Stimulated activated CD4-positive, alpha-beta T cell treated with anti-CD3 and anti-CD28 coated beads, Interleukin-2, amount 100 ng/mL, for 24 hours (primary cell): ENCODE data around the gene ODF2.
"Not testable (repeated sequence)": the region's sequence is repeated elsewhere in the genome, so short reads cannot be mapped to it uniquely, and the experiment has no call there.

Experiments used
- DNase-seq, 2 donors: peaks; one replicate each; pipeline ENCODE4 v3.0.0-alpha.2; 2020

ODF2 gene

DNA sequence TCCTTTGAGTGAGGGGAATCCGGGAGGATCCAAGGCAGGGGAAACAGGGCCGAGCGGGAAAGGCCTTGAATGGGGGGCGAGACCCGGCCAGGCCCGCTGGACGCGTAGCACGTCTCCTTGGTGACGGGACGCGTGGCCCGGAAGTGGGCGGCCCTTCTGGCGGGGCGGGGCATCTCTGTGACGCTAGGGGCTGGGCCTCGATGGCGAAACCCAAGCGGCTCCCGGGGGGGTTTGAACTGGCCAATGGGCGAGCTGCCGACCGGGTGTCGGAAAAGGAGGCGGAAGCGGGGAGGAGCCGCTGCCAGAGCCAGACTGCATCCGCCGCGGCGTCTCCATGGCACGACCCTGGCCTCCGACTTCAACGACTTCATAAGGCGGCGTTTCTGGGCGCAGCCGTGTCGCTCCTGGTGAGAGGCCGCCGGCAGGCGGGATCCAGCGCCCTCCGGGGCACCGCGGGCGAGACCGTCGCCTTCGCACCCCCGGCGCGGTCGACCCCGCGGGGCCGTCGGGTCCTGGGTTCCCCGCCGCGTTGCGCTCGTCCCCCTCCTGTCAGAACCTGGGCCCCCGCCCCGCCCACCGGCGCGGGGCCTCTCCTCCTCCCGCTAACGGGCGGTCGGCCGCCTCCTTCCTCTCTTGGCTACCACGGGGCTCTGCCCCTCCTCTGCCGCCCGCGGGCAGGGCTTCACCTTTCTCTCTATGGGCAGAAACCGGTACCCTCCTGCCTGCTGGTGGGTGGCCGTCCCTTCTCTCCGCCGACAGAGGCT is at the start of gene ODF2:
TSS of gene ODF2 (plus strand) at position 158 of the 764 bp plus-strand sequence. CDS start at position 244, 86 bp downstream.
- peak; percentile 99 for DNase-seq

DNA sequence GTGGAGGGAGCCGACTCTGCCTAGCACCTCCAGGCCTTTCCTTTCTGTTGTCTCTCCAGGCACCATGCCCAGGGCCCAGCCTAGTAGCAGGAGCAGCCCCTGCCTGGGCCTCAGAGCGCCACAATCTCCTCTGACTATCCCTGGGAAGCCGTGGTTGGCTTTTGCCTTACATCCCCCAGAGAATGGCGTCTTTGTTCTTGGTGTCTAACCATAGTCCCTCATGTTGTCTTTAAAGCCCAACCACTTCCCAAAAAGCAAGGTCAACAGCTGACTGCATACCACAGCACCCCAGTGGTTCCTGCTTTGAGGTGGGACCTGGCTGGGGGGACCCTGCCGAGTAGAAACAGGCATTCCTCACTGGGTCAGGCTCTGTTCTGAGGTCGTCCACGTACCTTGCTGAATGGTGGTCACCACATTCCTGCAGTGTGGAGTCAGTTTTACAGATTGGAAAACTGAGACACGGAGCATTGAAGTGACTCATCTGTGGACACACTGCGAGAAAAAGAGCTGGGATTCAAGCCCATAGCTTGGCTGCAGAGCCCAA is 48.9 kb upstream of the ODF2 start:
- DNase-seq = no peak

DNA sequence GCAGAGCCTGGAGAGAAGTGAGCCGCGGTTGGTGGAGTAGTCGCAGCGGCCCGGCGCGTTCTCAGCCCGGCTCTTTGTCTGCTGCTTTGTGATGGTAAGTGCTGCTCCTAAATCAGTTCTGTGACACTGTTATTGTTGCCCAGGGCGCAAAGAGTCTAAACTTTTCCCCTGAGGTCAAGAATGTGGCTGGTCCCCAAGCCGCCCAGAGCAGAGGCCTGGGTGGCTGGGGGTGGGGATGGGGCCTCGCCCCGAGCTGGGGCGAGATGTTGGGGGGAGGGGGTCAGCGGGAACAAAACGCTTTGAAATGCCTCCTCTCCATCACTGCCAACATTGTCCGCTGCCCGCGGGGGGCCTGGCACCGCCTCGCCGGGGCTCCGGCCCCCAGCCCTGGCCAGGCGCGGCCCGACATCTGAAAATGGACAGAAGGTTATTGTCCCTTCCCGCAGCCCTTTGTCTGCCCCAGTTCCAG is 46.8 kb upstream of the ODF2 start:
- DNase-seq = no peak

DNA sequence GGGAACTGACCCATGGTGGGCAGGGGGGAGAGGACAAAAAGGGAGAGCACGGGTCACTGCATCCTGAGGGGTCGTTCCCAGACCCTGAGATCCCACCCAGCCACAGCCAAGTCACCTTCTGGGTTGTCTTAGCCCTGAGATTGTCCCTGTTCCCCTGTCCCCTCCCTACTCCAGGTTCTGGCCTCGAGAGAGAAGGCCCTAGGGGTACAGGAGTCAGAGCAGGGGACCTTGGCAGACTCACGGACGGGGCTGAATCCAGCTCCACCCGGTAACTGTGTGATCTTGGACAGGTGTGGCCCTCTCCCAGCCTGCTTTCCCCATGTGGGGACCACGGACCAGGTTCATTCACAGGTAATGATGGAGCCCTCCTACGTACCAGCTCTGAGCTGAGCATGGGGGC is 46.4 kb upstream of the ODF2 start:
- no peak for DNase-seq

DNA sequence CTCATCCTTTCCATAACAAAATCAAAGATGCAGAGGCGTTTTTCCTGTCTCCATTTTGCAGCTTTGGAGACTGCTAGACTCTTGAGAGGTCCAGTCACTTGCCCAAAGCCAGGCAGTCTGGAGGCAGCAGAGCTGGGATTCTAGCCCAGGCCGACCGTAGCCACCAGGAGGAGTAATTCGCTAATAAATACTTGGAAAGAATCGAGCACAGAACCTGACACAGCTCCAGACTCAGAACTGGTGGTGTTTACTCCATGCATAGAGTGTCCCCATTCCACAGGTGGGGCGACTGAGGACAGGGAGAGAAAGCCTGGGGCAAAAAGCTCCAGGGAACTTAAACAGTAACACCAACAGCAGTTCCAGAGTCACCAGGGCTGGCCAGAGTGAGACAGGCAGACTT is 45.8 kb upstream of the ODF2 start:
- no peak for DNase-seq

DNA sequence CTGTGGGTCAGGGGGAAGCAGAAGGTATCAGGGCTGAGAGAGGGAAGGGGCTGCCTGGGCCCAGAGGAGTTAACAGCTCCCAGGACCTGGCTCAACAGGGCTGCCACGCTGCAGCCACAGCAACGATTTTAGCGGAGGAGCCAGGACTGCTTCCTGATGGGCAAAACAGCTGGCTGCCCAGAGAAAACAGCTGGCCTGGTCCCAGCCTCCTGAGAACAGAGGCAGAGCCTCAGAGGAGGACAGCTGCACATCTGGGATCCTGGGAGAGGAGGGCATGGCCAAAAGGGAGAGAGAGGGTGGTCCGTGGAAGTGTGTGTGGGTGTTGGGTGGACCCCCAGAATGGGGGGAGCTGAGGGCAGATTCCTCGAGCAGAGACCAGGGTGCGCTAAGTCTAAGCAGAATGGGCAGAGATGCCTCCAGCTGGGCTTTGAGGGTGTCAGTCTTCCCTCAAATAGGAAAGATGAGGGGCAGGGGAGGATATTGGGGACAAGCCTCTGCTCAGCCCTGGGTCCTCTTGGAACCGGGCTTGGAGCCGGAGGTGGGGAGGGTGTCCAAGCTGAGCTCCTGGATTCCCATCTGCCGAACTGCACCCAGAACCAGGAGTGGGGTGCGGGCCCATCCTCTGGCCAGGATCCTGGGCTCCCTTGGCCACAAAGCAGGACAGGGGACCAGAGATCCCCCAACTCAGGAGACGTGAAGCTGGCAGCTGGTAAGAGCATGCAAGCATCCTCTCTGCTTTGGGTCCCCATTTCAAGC is 44.3 kb upstream of the ODF2 start:
- no peak for DNase-seq

DNA sequence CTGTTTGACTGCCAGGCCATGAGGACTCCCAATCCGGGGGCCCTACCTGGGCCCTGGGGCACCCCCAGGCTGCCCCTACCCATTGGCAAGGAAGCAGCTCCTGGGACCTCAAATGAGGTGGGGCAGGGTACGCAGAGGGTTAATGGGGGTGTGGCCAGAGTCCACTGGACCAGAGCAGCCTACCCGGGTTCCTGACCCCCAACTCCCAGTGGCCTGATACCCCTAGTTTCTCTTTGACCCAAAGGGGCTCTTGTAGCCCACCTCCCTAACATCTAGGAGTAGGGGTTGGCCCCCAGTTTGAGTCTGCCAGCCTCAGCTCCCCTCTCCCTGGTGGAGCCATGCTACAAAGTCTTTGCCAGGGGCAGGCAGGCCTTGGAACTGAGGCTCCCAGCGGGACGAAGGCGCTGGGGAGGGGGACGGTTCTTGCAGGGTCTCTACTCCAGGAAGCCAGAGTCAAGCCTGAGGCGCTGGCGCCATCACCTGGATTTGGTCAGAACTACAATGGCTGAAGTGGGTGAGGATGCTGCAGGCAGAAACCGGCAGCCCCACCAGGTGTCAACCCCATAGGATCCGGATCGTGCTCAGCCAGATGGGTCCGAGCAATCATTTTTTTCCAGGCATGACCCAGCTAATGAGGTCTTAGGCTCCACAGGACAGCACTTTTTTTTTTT is 43.6 kb upstream of the ODF2 start:
- DNase-seq = peak; percentile 56 to 67

DNA sequence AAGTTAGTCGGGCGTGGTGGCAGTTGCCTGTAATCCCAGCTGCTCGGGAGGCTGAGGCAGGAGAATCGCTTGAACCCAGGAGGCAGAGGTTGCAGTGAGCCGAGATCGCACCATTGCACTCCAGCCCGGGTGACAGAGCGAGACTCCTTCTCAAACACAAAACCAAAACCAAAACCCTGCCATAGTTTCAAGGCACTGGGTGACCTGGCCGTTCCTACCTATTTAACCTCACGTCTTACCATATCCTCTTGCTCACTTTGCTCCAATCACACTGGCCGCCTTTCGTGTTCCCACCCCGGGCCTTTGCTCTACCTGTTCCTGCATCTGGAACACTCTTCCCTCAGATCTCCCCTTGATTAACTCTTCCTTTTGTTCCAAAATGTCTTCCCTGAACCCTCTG is 42.1 kb upstream of the ODF2 start:
- DNase-seq = not testable (repeated sequence)

DNA sequence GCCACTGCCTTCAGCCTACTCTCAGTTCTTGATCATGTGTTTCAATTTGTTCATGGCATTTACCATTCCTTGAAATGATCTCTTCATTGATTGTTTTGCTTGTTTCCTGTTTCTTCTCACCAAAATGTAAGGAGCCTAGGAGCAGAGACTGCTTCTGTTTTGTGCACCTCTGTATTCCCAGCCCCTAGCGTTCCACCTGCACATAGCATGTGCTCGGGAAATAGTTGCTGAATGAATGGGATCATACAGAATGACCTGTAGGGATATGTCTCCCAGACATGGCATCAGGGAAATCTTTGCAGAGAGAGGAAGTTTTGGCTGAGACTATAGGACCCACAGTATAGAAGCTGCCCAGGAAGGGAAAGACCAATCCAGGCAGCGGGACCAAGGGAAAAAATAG is 41.3 kb upstream of the ODF2 start:
- DNase-seq = no peak

DNA sequence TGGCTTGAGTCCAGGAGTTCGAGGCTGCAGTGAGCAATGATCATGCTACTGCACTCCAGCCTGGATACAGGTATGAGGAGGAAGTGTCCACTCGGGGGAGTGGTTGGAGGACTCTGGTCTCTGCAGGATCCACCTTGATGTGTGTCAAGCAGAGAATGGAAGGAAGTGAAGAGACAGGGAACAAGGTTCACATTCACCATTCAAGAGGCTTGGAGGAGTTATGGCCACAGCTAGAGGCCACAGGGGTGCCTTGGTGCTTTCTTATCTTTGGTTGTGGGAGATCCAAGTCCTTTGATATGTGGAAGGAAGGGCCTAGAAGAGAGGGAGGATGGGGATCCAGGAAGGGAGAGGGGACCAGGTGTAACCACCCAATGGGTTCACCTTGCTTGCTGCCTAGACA is 40.5 kb upstream of the ODF2 start:
- DNase-seq = no peak

DNA sequence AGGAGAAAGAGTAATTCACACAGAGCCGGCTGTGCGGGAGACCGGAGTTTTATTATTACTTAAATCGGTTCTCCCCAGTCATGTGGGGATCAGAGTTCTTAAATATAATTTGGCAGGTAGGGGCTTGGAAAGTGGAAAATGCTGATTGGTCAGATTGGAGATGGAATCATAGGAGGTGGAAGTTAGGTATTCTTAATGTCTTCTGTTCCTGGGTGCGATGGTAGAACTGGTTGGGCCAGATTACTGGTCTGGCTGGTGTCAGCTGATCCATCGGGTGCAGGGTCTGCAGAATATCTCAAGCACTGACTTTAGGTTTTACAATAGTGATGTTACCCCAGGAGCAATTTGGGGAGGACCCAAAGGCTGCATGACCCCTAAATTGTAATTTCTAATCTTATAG is 39.8 kb upstream of the ODF2 start:
- DNase-seq = no peak

DNA sequence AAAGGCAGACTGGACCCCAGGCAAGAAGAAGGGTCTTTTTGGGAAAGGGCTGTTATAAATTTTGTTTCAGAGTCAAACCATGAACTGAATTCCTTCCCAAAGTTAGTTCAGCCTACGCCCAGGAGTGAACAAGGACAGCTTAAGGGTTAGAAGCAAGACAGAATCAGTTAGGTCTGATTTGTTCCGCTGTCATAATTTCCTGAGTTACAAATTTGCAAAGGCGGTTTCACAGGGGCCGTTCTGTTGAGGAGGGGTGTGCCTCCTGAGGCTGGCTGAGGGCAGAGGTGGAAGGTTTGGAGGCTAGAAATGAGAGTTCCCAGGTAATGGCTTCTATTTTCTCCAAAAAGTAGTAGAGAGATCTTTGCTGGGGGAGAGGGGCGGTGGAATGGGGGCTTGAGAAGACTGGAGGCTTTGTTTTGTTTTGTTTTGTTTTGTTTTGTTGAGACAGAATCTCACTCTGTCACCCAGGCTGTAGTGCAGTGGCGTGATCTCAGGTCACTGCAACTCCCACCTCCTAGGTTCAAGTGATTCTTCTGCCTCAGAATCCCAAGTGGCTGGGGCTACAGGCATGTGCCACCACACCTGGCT is 39.3 kb upstream of the ODF2 start:
- no peak for DNase-seq

DNA sequence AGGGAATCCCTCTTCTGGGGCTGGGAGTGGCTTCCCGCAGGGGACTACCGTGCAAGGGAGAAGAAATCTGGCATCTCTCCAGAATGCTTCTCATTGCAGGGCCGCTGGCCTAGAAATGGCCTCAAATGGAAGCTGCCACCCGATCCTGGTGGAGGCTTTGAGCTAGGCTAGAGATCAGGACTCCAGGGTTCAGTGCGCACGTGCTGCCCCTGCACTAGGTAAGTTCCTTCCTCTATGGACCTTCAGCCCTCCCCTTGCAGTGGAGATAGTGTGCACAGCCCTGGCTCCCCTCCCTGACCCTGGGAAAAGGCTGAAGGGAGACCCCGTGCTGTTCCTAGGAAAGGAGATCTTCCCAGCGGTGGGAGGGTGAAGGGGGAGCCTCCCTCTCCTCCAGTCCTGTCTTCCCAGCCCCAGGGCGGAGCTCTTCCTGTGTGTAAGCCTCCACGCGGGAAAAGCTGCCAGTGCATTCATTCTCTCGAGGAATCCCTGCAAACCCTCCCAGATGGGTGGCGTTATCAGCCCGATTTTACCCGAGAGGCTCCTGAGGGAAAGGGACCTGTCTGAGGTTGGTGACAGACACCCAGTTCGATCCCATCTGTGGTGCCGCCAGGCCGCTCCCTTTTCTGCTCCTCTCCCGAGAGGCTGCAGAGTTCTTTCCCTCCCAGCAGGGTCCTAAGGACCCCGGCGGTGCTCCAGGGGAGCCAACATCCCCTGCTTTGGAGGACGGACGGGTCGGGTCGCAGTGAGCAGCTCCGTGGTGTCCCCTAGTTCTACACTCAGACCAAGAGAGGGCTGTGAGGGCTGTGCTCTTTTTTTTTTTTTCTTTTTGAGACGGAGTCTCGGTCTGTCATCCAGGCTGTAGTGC is 36.5 kb upstream of the ODF2 start:
- DNase-seq = no peak

DNA sequence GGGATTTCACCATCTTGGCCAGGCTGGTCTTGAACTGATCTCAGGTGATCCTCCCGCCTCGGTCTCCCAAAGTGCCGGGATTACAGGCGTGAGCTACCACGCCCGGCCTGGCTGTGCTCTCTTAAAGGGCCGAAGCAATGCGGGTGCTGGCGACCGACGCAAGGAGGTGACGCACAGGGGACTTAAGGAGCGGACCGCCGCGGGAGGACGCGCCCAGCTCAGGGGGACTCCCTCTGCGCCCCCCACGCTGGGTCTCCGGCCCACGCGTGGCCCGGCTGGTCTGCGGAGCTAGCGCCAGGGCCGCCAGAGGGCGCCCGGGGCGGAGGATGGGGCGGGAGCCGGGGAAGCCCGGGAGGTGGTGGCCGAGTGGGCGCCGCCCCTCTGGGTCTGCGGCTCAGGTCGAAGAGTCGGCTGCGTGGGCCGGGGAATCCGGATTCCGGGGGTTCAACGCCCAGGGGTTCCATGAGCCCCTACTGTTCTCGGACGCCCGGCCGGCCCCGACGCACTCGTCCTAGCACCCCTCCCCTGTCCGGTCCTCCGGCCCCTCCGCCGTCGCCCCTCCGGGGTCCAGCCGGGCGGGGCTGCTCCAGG is 35.7 kb upstream of the ODF2 start:
- peak; percentile 68 to 80 for DNase-seq

DNA sequence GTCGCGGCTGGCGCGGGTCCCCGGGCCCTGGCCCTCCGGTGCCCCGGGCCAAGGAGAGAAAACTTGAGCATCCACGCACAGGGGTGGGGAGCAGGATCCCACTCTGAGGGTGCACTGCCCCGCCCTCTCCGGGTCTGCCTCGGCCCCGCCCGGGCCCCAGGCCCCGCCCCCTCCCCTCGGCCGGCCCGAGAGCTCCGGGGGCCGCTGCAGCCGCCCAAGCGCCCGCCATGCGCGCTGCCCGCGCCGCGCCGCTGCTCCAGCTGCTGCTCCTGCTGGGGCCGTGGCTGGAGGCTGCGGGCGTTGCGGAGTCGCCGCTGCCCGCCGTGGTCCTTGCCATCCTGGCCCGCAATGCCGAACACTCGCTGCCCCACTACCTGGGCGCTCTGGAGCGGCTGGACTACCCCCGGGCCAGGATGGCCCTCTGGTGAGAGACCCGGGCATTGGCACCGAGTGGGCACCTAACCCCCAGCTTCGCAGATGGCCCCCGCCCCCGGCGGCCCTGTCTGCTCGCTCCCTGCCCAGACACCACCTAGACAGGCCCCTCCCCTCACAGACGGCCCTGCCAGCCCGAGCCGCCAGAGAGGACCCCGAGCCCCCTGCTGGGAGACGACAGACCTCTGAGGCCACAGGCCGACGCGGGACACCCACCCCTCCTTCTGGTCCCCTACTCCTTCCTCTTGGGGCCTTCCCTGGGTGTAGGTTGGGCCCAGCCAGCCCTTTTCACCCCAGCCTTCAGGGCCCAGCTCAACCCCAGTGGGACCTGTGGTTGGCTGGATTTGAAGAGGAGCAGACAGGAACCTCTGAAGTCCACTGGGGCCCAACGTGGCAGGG is 34.9 kb upstream of the ODF2 start, which contains the start of gene CERCAM:
TSS of gene CERCAM (plus strand) at position 207 of the 831 bp plus-strand sequence. CDS start at position 228, 21 bp downstream.
- peak; percentile 38 to 62 for DNase-seq

DNA sequence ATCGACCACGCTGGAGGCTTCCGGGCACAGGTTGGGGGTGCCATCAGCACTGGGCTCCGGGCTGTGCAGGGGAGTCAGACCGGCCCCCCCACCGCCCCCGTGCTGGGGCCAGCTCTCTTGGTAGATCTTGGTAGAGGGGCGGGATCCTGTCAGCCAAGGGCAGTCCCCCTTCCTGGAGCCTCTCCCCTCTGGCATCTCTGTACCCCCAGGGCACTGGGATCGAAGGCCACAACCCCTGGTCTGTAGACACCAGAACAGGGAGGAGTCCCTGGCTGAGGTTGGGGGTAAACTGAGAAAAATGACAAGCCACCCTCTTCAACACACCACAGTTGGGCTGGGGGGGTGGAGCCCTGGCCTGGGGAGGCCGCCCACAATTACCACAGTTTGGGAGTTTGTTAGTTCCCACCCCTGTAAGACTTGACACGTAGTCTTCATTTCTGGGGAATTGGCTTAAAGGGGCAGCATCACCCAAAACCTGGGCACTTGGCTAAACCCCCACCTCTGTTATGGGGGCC is 34.3 kb upstream of the ODF2 start:
- DNase-seq = peak in 1 of 2 donors; percentile 5

DNA sequence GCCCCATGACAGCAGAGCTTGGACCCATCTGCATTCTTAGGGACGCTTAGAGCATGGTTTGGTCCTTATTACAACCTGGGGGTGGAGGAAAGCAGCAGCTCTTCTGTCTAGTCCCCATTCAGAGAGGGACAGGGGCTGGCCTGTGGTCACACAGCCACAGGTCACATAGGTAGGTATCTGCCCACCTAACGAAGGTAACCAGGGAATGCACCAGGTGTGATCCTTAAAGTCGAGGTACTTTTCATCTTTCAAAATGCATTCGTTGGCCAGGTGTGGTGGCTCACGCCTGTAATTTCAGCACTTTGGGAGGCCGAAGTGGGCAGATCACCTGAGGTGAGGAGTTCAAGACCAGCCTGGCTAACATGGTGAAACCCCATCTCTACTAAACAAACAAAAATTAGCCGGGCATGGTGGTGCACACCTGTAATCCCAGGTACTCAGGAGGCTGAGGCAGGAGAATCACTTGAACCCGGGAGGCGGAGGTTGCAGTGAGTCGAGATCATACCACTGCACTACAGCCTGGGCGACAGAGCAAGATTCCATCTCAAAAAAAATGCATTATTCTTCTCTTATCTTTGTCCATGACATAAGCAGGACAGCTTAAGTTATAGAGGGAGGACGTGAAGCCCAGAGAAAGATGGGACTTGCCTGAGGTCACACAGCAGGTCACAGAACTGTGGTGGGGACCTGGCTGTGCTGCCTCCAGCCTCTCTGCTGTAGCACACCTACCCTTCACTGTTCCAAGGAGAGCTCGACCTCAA is 33.6 kb upstream of the ODF2 start:
- DNase-seq = not testable (repeated sequence)

DNA sequence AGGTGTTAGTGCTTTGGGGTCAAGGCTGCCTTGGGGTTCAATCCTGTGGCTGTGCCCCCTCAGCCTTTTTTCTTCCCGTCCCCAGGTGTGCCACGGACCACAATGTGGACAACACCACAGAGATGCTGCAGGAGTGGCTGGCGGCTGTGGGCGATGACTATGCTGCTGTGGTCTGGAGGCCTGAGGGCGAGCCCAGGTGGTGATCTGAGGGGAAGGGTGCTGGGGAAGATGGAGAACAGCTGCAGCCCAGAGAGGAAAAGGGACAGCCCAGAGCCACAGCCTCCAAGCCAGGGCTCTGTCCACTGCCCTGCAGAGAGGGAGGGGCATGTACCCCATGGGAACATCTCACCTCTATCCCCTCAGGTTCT is 33.0 kb upstream of the ODF2 start:
- DNase-seq = no peak

DNA sequence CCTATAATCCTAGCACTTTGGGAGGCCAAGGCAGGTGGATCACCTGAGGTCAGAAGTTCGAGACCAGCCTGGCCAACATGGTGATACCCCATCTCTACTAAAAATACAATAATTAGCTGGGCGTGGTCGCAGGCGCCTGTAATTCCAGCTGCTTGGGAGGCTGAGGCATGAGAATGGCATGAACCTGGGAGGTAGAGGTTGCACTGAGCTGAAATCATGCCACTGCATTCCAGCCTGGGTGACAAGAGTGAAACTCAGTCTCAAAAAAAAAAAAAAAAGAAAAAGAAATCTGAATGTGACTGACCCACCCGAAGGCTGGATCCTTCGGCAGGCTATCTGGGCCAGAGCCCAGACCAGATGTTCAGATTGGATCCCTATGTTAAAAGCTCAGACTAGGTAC is 32.5 kb upstream of the ODF2 start:
- DNase-seq = not testable (repeated sequence)
